HG03460 (cell line): ENCODE data around the gene AGBL1.
"Not testable (repeated sequence)": the region's sequence is repeated elsewhere in the genome, so short reads cannot be mapped to it uniquely, and the experiment has no call there.

ENCODE experiments used
- ATAC-seq: cut with Tn5 transposase; IDR thresholded peaks from one replicate; pipeline ENCODE4 v1.9.1; 2021; ENCODE audit not compliant: unreplicated experiment

Gene AGBL1

GRCh38 chr15:86850939-86851338, 771.3 kb downstream of the AGBL1 start:
- ATAC-seq: no peak

GRCh38 chr15:86852741-86853140, 773.1 kb downstream of the AGBL1 start:
- no peak for ATAC-seq

- ATAC-seq: no peak
These were observed 774.5 kb downstream of the AGBL1 start for GRCh38 chr15:86854176-86854575.

- no peak for ATAC-seq
These were observed 775.9 kb downstream of the AGBL1 start for GRCh38 chr15:86855307-86856291.

GRCh38 chr15:86857701-86858100, 778.0 kb downstream of the AGBL1 start:
- ATAC-seq: no peak

- no peak for ATAC-seq
These were observed 783.7 kb downstream of the AGBL1 start for GRCh38 chr15:86863226-86863915.

- ATAC-seq: no peak
These were observed 786.2 kb downstream of the AGBL1 start for GRCh38 chr15:86865920-86866319.

- ATAC-seq: no peak
These were observed 791.2 kb downstream of the AGBL1 start for GRCh38 chr15:86870846-86871245.

GRCh38 chr15:86871964-86872363, 792.3 kb downstream of the AGBL1 start:
- ATAC-seq: no peak

GRCh38 chr15:86872782-86873181, 793.1 kb downstream of the AGBL1 start:
- ATAC-seq: no peak

GRCh38 chr15:86875067-86875466, 795.4 kb downstream of the AGBL1 start:
- no peak for ATAC-seq

GRCh38 chr15:86876387-86876944, 796.8 kb downstream of the AGBL1 start:
- no peak for ATAC-seq

- ATAC-seq: no peak
These were observed 797.5 kb downstream of the AGBL1 start for GRCh38 chr15:86877171-86877631.

- not testable (repeated sequence) for ATAC-seq
These were observed 799.2 kb downstream of the AGBL1 start for GRCh38 chr15:86878844-86879243.

- ATAC-seq: no peak
These were observed 799.9 kb downstream of the AGBL1 start for GRCh38 chr15:86879250-86880229.

- no peak for ATAC-seq
These were observed 805.9 kb downstream of the AGBL1 start for GRCh38 chr15:86885616-86886015.

- ATAC-seq: no peak
These were observed 813.2 kb downstream of the AGBL1 start for GRCh38 chr15:86892774-86893449.

GRCh38 chr15:86894269-86894668, 814.6 kb downstream of the AGBL1 start:
- no peak for ATAC-seq

- ATAC-seq: no peak
These were observed 824.2 kb downstream of the AGBL1 start for GRCh38 chr15:86903642-86904421.
